Measurements from ENCODE around the gene LRRC19.

LRRC19 gene

DNA sequence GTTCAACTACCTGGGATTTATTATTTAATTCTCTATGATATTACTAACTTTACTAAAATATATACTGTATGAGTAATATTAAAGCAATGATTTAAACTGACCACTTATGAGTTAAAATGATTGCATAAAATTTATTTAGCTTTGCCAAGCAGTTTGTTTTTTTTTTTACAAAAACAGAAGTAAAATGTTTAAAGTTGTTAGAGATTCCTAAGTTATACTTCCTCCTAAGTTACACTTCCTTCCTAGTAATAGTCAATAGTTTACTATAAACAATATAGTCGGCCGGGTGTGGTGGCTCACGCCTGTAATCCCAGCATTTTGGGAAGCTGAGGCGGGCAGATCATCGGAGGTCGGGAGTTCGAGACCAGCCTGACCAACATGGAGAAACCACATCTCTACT, 23.7 kb upstream of the LRRC19 start:
- Histone ChIP-seq H3K36me3 (ENCODE audit: control insufficient read depth, insufficient read depth, low read length) (no peaks in the 10 kb centered on the region), H3K9ac (no peak overlapping the region), H3K4me1 (no peaks in the 10 kb centered on the region), H3K9me3 (ENCODE audit: control insufficient read depth, low read length) (no peaks in the 10 kb centered on the region), H3K4me2 (ENCODE audit: low read length) (no peak overlapping the region), H2AFZ (no peak overlapping the region), H3K27ac (no peak overlapping the region), H3K4me3 (ENCODE audit: low read depth, low read length) (no peak overlapping the region), H3K79me2 (no peaks in the 10 kb centered on the region), H3K27me3 (ENCODE audit: control insufficient read depth, insufficient read depth, low read length) (no peaks in the 10 kb centered on the region)
- TF ChIP-seq, protein P1, sequence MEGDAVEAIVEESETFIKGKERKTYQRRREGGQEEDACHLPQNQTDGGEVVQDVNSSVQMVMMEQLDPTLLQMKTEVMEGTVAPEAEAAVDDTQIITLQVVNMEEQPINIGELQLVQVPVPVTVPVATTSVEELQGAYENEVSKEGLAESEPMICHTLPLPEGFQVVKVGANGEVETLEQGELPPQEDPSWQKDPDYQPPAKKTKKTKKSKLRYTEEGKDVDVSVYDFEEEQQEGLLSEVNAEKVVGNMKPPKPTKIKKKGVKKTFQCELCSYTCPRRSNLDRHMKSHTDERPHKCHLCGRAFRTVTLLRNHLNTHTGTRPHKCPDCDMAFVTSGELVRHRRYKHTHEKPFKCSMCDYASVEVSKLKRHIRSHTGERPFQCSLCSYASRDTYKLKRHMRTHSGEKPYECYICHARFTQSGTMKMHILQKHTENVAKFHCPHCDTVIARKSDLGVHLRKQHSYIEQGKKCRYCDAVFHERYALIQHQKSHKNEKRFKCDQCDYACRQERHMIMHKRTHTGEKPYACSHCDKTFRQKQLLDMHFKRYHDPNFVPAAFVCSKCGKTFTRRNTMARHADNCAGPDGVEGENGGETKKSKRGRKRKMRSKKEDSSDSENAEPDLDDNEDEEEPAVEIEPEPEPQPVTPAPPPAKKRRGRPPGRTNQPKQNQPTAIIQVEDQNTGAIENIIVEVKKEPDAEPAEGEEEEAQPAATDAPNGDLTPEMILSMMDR (IDR thresholded peaks at IDR 0.05): no peak

DNA sequence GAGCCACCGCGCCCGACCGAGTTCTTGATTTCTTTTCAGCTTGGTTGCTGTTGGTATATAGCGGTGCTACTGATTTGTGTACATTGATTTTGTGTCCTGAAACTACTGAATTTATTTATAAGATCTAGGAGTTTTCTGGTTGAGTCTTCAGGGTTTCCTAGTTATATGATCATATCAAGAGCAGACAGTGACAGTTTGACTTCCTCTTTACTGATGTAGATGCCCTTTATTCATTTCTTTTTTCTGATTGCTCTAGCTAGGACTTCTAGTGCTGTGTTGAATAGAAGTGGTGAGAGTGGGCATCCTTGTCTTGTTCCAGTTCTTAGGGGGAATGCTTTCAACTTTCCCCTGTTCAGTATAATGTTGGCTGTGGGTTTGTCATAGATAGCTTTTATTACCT, 17.4 kb upstream of the LRRC19 start:
- H3K9me3 ChIP-seq (ENCODE audit: control insufficient read depth, low read length): no peaks in the 10 kb centered on the region
- TF ChIP-seq, protein P1 (IDR thresholded peaks at IDR 0.05): no peak

DNA sequence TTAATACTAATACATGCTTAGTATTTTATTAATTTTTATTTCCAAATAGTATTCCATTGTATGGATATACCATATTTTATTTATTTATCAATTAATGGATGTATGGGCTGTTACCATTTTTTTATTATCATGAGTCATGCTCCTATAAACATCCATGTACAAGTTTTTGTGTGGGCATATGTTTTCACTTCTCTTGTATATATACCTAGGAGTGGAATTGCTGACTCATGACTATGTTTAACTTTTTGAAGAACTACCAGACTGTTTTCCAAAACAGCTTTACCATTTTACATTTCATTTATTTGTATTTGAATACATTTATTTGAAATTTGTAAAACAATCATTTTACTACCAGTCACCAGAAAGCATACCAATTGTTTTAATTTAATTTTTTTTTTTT, 14.1 kb upstream of the LRRC19 start:
- TF ChIP-seq, protein P1 (IDR thresholded peaks at IDR 0.05): no peak
- Histone ChIP-seq H2AFZ (no peak overlapping the region), H3K79me2 (no peaks in the 10 kb centered on the region), H3K4me1 (no peaks in the 10 kb centered on the region), H3K9me3 (ENCODE audit: control insufficient read depth, low read length) (no peaks in the 10 kb centered on the region), H3K4me2 (ENCODE audit: low read length) (no peak overlapping the region), H3K36me3 (ENCODE audit: control insufficient read depth, insufficient read depth, low read length) (no peaks in the 10 kb centered on the region), H3K27me3 (ENCODE audit: control insufficient read depth, insufficient read depth, low read length) (no peaks in the 10 kb centered on the region), H3K9ac (no peak overlapping the region), H3K27ac (no peak overlapping the region), H3K4me3 (ENCODE audit: low read depth, low read length) (no peak overlapping the region)

More for the DNA sequence above, 17.4 kb upstream of the LRRC19 start:
- Histone ChIP-seq H3K4me3 (ENCODE audit: low read depth, low read length) (no peak overlapping the region), H3K4me2 (ENCODE audit: low read length) (no peak overlapping the region), H3K27me3 (ENCODE audit: control insufficient read depth, insufficient read depth, low read length) (no peaks in the 10 kb centered on the region), H3K36me3 (ENCODE audit: control insufficient read depth, insufficient read depth, low read length) (no peaks in the 10 kb centered on the region), H3K27ac (no peak overlapping the region), H2AFZ (no peak overlapping the region), H3K4me1 (no peaks in the 10 kb centered on the region), H3K79me2 (no peaks in the 10 kb centered on the region), H3K9ac (no peak overlapping the region)

DNA sequence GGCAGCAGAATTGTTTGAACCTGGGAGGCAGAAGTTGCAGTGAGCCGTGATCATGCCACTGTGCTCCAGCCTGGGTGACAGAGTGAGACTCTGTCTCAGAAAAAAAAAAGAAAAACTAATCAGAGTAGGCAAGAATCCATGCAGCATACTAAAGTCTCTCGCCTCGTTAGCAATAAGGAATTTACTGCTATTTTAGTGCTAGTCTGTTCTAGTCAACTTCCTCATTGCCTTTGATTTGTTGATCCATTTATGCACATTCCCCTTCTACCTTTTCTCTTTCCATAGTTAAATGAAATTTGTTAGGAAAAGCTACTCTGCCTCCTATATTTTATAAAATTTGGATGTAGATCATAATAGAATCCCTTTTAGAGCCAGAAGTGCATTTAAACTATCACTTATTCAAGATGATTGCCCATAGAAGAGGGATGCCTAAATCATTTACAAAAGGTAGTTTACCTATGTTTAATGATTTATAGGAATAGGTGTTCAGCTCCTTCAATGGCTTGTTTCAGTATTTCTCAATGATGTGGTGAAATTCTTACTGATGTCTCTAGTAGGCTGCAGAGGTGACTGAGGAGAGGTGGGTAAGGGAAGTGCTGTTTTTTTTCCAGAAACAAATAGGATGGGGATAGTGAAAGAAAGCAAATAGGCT, 1.9 kb downstream of the LRRC19 start:
- no peak overlapping the region for H3K27ac ChIP-seq
- H3K36me3 ChIP-seq (ENCODE audit: control insufficient read depth, insufficient read depth, low read length): no peaks in the 10 kb centered on the region
- H3K9me3 ChIP-seq (ENCODE audit: control insufficient read depth, low read length): no peaks in the 10 kb centered on the region
- TF ChIP-seq, protein P1 (IDR thresholded peaks at IDR 0.05): no peak
- H3K79me2 ChIP-seq: no peaks in the 10 kb centered on the region
- no peaks in the 10 kb centered on the region for H3K27me3 ChIP-seq (ENCODE audit: control insufficient read depth, insufficient read depth, low read length)
- H3K4me2 ChIP-seq (ENCODE audit: low read length): no peak overlapping the region
- H2AFZ ChIP-seq: no peak overlapping the region
- H3K4me1 ChIP-seq: no peaks in the 10 kb centered on the region
- no peak overlapping the region for H3K9ac ChIP-seq
- H3K4me3 ChIP-seq (ENCODE audit: low read depth, low read length): no peak overlapping the region

DNA sequence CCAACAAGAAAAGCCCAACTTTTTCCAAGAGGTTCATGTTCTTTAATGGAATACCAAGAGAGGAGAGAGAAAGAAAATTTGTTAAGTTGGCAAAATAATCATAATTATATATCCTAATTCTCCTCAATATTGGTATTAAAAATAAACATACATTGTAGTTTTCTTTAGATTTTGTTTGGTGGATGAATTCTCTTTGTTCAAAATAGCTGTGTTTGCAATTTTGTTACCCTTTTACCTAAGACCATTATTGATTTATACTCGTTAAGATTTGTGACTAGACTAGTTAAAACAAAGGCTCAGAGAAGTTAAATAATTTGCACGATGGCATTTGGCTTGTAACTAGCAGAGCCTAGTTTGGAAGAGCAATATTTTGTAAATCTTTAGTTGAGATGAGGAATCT, 9.7 kb downstream of the LRRC19 start:
- TF ChIP-seq, protein P1 (IDR thresholded peaks at IDR 0.05): no peak
- no peaks in the 10 kb centered on the region for H3K27me3 ChIP-seq (ENCODE audit: control insufficient read depth, insufficient read depth, low read length)
- H3K9me3 ChIP-seq (ENCODE audit: control insufficient read depth, low read length): no peaks in the 10 kb centered on the region
- H3K36me3 ChIP-seq (ENCODE audit: control insufficient read depth, insufficient read depth, low read length): no peaks in the 10 kb centered on the region
- no peak overlapping the region for H3K9ac ChIP-seq
- H3K4me1 ChIP-seq: no peaks in the 10 kb centered on the region
- no peak overlapping the region for H3K4me3 ChIP-seq (ENCODE audit: low read depth, low read length)
- no peak overlapping the region for H2AFZ ChIP-seq
- no peak overlapping the region for H3K27ac ChIP-seq
- H3K4me2 ChIP-seq (ENCODE audit: low read length): no peak overlapping the region
- H3K79me2 ChIP-seq: no peaks in the 10 kb centered on the region
